ENCODE data around the gene TFCP2L1. TPM values are rescaled to one million over a fixed set of nuclear protein-coding genes. Genes with fewer than 3 reads are reported as not detected.

Gene TFCP2L1
- total RNA-seq, 1 experiment from 2014 or later: 4.3 TPM

DNA sequence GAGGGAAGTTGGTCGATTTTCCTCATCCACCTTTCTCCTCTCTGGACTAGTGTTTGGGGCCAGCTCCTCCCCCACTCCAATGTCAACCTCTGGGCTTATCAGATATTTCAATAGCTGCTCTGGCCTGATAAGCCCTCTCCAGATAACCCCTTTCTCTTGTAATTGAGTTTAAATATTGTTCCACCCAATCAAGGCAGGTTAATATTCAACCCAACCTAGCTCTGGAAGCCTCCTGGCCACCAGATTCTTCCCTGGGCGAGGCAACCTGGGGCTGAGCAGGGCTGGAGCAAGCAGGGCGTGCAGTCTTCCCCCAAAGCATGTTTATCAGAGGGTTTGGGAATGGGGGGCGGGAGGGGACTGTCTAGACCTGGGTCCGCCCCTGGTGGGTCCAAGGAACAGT, 73.8 kb downstream of the TFCP2L1 start:
- CTCF ChIA-PET: no interaction called here
- no peak overlapping the region for H3K27ac Mint-ChIP-seq
- H3K36me3 Mint-ChIP-seq: no peaks in the 10 kb centered on the region
- H3K9me3 Mint-ChIP-seq: no peaks in the 10 kb centered on the region
- H3K27me3 Mint-ChIP-seq (ENCODE audit: low read depth): no peaks in the 10 kb centered on the region
- ATAC-seq (no peak), DNase-seq (ENCODE audit: low spot score) (no peak)
- TF ChIP-seq SP1 (CRISPR knock-in tag; conservative IDR thresholded peaks at IDR 0.05) (no peak), NFYB (CRISPR knock-in tag; conservative IDR thresholded peaks at IDR 0.05; ENCODE audit: low read depth) (no peak), HMGA2 (CRISPR knock-in tag; IDR thresholded peaks at IDR 0.05) (no peak), ATF1 (CRISPR knock-in tag; IDR thresholded peaks at IDR 0.05) (no peak), ZNF121 (CRISPR knock-in tag; IDR thresholded peaks at IDR 0.05) (no peak), ZNF423 (CRISPR knock-in tag; IDR thresholded peaks at IDR 0.05) (no peak), ZBTB21 (CRISPR knock-in tag; IDR thresholded peaks at IDR 0.05; ENCODE audit: borderline replicate concordance) (no peak), MXD4 (CRISPR knock-in tag; IDR thresholded peaks at IDR 0.05; ENCODE audit: borderline replicate concordance) (no peak), ESRRA (CRISPR knock-in tag; IDR thresholded peaks at IDR 0.05; ENCODE audit: borderline replicate concordance) (no peak)
- TF ChIP-seq, protein P1, sequence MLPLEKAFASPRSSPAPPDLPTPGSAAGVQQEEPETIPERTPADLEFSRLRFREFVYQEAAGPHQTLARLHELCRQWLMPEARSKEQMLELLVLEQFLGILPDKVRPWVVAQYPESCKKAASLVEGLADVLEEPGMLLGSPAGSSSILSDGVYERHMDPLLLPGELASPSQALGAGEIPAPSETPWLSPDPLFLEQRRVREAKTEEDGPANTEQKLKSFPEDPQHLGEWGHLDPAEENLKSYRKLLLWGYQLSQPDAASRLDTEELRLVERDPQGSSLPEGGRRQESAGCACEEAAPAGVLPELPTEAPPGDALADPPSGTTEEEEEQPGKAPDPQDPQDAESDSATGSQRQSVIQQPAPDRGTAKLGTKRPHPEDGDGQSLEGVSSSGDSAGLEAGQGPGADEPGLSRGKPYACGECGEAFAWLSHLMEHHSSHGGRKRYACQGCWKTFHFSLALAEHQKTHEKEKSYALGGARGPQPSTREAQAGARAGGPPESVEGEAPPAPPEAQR (CRISPR knock-in tag; IDR thresholded peaks at IDR 0.05): no peak
- TF ChIP-seq, protein P2, sequence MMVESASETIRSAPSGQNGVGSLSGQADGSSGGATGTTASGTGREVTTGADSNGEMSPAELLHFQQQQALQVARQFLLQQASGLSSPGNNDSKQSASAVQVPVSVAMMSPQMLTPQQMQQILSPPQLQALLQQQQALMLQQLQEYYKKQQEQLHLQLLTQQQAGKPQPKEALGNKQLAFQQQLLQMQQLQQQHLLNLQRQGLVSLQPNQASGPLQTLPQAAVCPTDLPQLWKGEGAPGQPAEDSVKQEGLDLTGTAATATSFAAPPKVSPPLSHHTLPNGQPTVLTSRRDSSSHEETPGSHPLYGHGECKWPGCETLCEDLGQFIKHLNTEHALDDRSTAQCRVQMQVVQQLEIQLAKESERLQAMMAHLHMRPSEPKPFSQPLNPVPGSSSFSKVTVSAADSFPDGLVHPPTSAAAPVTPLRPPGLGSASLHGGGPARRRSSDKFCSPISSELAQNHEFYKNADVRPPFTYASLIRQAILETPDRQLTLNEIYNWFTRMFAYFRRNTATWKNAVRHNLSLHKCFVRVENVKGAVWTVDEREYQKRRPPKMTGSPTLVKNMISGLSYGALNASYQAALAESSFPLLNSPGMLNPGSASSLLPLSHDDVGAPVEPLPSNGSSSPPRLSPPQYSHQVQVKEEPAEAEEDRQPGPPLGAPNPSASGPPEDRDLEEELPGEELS (CRISPR knock-in tag; IDR thresholded peaks at IDR 0.05): no peak
- TF ChIP-seq, protein P3, sequence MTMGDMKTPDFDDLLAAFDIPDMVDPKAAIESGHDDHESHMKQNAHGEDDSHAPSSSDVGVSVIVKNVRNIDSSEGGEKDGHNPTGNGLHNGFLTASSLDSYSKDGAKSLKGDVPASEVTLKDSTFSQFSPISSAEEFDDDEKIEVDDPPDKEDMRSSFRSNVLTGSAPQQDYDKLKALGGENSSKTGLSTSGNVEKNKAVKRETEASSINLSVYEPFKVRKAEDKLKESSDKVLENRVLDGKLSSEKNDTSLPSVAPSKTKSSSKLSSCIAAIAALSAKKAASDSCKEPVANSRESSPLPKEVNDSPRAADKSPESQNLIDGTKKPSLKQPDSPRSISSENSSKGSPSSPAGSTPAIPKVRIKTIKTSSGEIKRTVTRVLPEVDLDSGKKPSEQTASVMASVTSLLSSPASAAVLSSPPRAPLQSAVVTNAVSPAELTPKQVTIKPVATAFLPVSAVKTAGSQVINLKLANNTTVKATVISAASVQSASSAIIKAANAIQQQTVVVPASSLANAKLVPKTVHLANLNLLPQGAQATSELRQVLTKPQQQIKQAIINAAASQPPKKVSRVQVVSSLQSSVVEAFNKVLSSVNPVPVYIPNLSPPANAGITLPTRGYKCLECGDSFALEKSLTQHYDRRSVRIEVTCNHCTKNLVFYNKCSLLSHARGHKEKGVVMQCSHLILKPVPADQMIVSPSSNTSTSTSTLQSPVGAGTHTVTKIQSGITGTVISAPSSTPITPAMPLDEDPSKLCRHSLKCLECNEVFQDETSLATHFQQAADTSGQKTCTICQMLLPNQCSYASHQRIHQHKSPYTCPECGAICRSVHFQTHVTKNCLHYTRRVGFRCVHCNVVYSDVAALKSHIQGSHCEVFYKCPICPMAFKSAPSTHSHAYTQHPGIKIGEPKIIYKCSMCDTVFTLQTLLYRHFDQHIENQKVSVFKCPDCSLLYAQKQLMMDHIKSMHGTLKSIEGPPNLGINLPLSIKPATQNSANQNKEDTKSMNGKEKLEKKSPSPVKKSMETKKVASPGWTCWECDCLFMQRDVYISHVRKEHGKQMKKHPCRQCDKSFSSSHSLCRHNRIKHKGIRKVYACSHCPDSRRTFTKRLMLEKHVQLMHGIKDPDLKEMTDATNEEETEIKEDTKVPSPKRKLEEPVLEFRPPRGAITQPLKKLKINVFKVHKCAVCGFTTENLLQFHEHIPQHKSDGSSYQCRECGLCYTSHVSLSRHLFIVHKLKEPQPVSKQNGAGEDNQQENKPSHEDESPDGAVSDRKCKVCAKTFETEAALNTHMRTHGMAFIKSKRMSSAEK (CRISPR knock-in tag; IDR thresholded peaks at IDR 0.05; ENCODE audit: borderline replicate concordance): no peak
- TF ChIP-seq, protein P4, sequence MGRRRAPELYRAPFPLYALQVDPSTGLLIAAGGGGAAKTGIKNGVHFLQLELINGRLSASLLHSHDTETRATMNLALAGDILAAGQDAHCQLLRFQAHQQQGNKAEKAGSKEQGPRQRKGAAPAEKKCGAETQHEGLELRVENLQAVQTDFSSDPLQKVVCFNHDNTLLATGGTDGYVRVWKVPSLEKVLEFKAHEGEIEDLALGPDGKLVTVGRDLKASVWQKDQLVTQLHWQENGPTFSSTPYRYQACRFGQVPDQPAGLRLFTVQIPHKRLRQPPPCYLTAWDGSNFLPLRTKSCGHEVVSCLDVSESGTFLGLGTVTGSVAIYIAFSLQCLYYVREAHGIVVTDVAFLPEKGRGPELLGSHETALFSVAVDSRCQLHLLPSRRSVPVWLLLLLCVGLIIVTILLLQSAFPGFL (CRISPR knock-in tag; IDR thresholded peaks at IDR 0.05; ENCODE audit: borderline replicate concordance): no peak
- TF ChIP-seq, protein P5, sequence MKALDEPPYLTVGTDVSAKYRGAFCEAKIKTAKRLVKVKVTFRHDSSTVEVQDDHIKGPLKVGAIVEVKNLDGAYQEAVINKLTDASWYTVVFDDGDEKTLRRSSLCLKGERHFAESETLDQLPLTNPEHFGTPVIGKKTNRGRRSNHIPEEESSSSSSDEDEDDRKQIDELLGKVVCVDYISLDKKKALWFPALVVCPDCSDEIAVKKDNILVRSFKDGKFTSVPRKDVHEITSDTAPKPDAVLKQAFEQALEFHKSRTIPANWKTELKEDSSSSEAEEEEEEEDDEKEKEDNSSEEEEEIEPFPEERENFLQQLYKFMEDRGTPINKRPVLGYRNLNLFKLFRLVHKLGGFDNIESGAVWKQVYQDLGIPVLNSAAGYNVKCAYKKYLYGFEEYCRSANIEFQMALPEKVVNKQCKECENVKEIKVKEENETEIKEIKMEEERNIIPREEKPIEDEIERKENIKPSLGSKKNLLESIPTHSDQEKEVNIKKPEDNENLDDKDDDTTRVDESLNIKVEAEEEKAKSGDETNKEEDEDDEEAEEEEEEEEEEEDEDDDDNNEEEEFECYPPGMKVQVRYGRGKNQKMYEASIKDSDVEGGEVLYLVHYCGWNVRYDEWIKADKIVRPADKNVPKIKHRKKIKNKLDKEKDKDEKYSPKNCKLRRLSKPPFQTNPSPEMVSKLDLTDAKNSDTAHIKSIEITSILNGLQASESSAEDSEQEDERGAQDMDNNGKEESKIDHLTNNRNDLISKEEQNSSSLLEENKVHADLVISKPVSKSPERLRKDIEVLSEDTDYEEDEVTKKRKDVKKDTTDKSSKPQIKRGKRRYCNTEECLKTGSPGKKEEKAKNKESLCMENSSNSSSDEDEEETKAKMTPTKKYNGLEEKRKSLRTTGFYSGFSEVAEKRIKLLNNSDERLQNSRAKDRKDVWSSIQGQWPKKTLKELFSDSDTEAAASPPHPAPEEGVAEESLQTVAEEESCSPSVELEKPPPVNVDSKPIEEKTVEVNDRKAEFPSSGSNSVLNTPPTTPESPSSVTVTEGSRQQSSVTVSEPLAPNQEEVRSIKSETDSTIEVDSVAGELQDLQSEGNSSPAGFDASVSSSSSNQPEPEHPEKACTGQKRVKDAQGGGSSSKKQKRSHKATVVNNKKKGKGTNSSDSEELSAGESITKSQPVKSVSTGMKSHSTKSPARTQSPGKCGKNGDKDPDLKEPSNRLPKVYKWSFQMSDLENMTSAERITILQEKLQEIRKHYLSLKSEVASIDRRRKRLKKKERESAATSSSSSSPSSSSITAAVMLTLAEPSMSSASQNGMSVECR (CRISPR knock-in tag; IDR thresholded peaks at IDR 0.05; ENCODE audit: borderline replicate concordance): no peak
- H3K4me3 Mint-ChIP-seq: no peak overlapping the region
- POLR2A ChIA-PET: no interaction called here
- H3K4me1 Mint-ChIP-seq: peaks cover 14% of the 10 kb centered on the region
